OCI-LY3 (cell line): ENCODE data around the gene KCNJ11.

Experiments used
- H2AFZ ChIP-seq: fragments of 200-600, 300-600 bp; shearing (Covaris generic); 2 replicates; pipeline ENCODE4 v1.6.0; 2014; ENCODE audit warnings: antibody characterized with exemption, low read depth, low read length
- H3K27ac ChIP-seq: fragments of 200-600, 300-600 bp; sonication (generic); 2 replicates; pipeline ENCODE4 v1.5.1; 2014; ENCODE audit warnings: mild to moderate bottlenecking, low read length, moderate library complexity, mixed read lengths
- H3K27me3 ChIP-seq: fragments of 200-600, 300-600 bp; sonication (generic); 2 replicates; pipeline ENCODE4 v1.6.1; 2014; ENCODE audit warnings: low read depth, low read length, mixed read lengths
- H3K36me3 ChIP-seq: fragments of 200-600, 300-600 bp; sonication (generic); replicated peaks from 2 replicates; pipeline ENCODE3; 2014; ENCODE audit warnings: low read depth, low read length, mixed read lengths
- H3K4me1 ChIP-seq: fragments of 300-600, 200-600 bp; sonication (generic); 2 replicates; pipeline ENCODE4 v1.6.1; 2014; ENCODE audit warnings: low read length, mixed read lengths
- H3K4me2 ChIP-seq: fragments of 200-600, 300-600 bp; sonication (generic); 2 replicates; pipeline ENCODE4 v1.6.1; 2014; ENCODE audit warnings: low read length, mixed read lengths
- H3K4me3 ChIP-seq: fragments of 300-600, 200-600 bp; sonication (generic); 2 replicates; pipeline ENCODE4 v1.5.1; 2014; ENCODE audit warnings: antibody characterized with exemption, mild to moderate bottlenecking, low read length, moderate library complexity
- H3K79me2 ChIP-seq: fragments of 300-600, 200-600 bp; shearing (Covaris generic); 2 replicates; pipeline ENCODE4 v1.6.1; 2014; ENCODE audit warnings: mild to moderate bottlenecking, low read length, mixed read lengths
- H3K9ac ChIP-seq: fragments of 300-600, 200-600 bp; shearing (Covaris generic); 2 replicates; pipeline ENCODE4 v1.6.0; 2014; ENCODE audit warnings: mild to moderate bottlenecking, low read length, moderate library complexity
- H3K9me3 ChIP-seq: fragments of 200-600, 300-600 bp; shearing (Covaris generic); 2 replicates; pipeline ENCODE4 v1.6.1; 2014; ENCODE audit warnings: low read length, mixed read lengths; ENCODE audit not compliant: insufficient read depth
- H4K20me1 ChIP-seq: fragments of 200-600, 300-600 bp; sonication (generic); 2 replicates; pipeline ENCODE4 v1.6.1; 2016; ENCODE audit warnings: low read length, mixed read lengths; ENCODE audit not compliant: insufficient read depth
- CTCF ChIP-seq: fragments of 200-600, 300-600 bp; sonication (generic); IDR thresholded peaks from 2 replicates; pipeline ENCODE4 v1.5.1; 2014; ENCODE audit warnings: antibody characterized with exemption, low read length, low read depth
- EZH2phosphoT487 ChIP-seq: fragments of 200-600 bp; shearing (Covaris generic); IDR thresholded peaks from 2 replicates; pipeline ENCODE4 v1.6.1; 2018; ENCODE audit warnings: antibody characterized with exemption, mixed run types, low read depth

KCNJ11 gene

GRCh38 chr11:17408026-17408425, 19.6 kb upstream of the KCNJ11 start:
- Histone ChIP-seq H3K9ac (no peak overlapping the region), H3K4me2 (no peak overlapping the region), H3K4me1 (peaks cover 9% of the 10 kb centered on the region), H3K36me3 (no peaks in the 10 kb centered on the region), H3K9me3 (no peaks in the 10 kb centered on the region), H3K4me3 (no peak overlapping the region), H4K20me1 (no peaks in the 10 kb centered on the region), H3K27me3 (peaks cover 2% of the 10 kb centered on the region; the same call in 1 of the 2 replicates), H3K27ac (no peak overlapping the region), H2AFZ (no peak overlapping the region), H3K79me2 (no peaks in the 10 kb centered on the region)
- TF ChIP-seq EZH2phosphoT487: no peak
- no peak for TF ChIP-seq CTCF

- Histone ChIP-seq H3K9ac (no peak overlapping the region), H3K27me3 (no peaks in the 10 kb centered on the region), H3K4me2 (no peak overlapping the region), H3K9me3 (no peaks in the 10 kb centered on the region), H4K20me1 (no peaks in the 10 kb centered on the region), H3K27ac (no peak overlapping the region), H3K4me1 (peaks cover 9% of the 10 kb centered on the region), H3K79me2 (no peaks in the 10 kb centered on the region), H3K4me3 (no peak overlapping the region), H2AFZ (no peak overlapping the region), H3K36me3 (no peaks in the 10 kb centered on the region)
- TF ChIP-seq CTCF: no peak
- no peak for TF ChIP-seq EZH2phosphoT487
Observed at GRCh38 chr11:17407575-17407974, 19.1 kb upstream of the KCNJ11 start.

DNA sequence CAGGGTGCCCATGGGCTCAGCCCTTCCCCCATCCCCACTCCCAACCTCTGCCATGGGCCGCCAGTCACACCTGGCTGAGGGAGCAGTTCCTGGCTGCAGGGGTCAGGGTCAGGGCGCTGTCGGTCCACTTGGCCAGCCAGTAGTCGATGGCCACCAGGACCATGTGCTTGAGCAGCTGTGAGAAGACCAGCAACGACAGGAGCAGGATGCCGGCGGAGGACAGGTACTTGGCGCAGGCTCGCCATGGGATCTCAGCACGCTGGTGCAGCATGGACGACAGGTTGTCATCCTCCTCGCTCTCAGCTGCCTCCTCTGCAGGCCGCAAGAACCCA, 18.3 kb upstream of the KCNJ11 start:
- H3K4me2 ChIP-seq: no peak overlapping the region
- no peak for TF ChIP-seq CTCF
- peaks cover 9% of the 10 kb centered on the region for H3K4me1 ChIP-seq
- H3K79me2 ChIP-seq: no peaks in the 10 kb centered on the region
- H3K27ac ChIP-seq: no peak overlapping the region
- no peaks in the 10 kb centered on the region for H3K9me3 ChIP-seq
- H3K9ac ChIP-seq: no peak overlapping the region
- H3K27me3 ChIP-seq: no peaks in the 10 kb centered on the region
- no peak overlapping the region for H3K4me3 ChIP-seq
- no peaks in the 10 kb centered on the region for H4K20me1 ChIP-seq
- H3K36me3 ChIP-seq: no peaks in the 10 kb centered on the region
- no peak overlapping the region for H2AFZ ChIP-seq

DNA sequence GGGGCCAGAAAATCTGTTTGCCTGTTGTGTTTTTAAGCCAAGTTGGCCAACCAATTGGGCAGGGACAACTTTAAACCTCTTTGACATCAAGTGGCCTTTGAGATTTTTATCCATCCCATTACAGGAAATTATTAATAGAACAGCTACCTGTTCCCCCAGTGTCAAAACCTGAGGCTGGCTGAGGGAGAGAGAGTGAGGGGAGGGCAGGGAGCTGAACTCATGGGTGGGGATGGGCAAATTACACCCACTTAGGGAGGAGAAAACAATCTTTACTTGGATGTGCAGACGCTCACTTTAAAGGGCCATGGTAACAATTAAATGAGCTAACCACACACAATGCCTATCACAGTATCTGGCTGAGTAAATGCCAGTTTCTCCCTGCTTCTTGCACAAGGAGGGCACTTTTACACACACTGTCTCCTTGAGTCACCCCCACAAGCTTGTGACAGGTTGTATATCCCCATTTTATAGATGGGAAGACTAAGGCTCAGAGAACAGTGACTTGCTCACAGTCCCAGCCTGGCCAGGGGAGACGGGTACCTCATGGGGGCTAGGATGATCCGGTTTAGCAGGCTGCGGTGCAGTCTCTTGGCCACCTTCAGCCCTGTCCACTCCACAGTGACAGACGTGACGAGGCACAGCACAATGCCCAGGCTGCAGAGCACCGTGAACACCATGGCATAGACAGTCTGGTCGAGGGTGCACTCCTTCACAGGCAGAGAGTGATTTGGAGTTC, 17.8 kb upstream of the KCNJ11 start:
- Histone ChIP-seq H3K27ac (no peak overlapping the region), H3K79me2 (no peaks in the 10 kb centered on the region), H3K27me3 (no peaks in the 10 kb centered on the region), H3K4me1 (peaks cover 10% of the 10 kb centered on the region), H3K36me3 (no peaks in the 10 kb centered on the region), H3K9ac (no peak overlapping the region), H2AFZ (no peak overlapping the region), H3K4me2 (0 out of 2 replicates have a peak overlapping the region, but pooled peaks have one; percentile 53), H4K20me1 (no peaks in the 10 kb centered on the region), H3K9me3 (no peaks in the 10 kb centered on the region), H3K4me3 (no peak overlapping the region)
- TF ChIP-seq CTCF: no peak
- TF ChIP-seq EZH2phosphoT487: no peak
